ENCODE results near the gene MALRD1. TPM values are rescaled to one million over a fixed set of nuclear protein-coding genes. Genes with fewer than 3 reads are reported as not detected.

Gene MALRD1
- polyA plus RNA-seq, 1 donor: 2.2 TPM

- DNase-seq: no peak
Observed at GRCh38 chr10:19373988-19374387, 325.4 kb downstream of the MALRD1 start.

- no peak for DNase-seq
Observed at GRCh38 chr10:19385846-19386450, 337.3 kb downstream of the MALRD1 start.

DNA sequence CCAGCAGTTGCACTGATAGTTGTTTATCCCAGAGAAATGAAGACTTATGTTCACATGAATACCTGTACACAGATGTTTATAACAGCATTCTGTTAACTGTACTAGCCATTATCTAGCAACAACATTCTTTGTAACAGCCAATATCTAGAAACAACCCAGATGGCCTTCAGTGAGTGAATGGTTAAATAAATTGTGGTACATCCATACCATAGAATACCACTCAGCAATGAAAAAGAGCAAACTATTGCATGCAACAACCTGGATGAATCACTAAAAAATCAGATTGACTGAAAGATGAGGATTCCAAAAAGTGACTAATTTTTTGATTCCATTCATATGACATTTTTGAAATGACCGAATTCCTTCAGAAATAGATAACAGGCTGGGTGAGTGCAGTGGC lies 360.3 kb downstream of the MALRD1 start:
- no peak for DNase-seq

DNA sequence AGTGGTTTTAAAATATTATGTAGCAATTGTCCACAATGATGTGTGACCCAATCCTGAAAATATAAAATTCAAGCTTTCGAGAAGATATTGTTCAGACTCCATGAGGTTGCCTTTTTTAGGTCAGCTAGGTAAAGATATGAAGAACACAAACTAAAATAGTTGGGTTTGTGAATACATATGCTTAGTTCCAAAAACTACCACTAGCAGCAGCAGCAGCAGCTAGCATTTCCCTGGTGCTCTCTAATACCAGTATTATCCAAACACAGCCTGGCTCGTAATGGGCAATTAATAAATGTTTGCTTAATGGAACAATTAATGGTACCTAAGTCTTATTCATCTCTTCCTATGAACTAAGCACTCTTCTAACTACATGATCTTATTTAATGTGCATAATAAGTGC lies 362.5 kb downstream of the MALRD1 start:
- DNase-seq: no peak

DNA sequence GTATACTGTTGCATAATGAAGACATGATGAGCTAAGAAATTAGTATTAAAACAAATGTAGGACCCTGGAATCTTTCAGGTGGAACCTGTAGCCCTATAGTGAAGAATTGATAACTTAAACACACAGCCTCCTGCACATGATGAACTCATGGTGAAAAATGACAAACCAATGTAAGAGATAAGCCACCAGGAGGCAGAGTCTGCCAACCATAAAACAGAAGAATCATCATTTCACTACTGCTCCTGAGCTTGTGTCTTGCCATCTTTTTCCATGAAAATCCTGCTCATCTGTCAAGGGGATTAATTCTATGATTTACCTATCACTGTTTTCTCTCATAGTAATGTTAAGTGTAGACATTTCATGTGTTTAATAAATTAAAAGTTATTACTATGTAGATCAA lies 363.9 kb downstream of the MALRD1 start:
- peak; percentile 33 for DNase-seq

DNA sequence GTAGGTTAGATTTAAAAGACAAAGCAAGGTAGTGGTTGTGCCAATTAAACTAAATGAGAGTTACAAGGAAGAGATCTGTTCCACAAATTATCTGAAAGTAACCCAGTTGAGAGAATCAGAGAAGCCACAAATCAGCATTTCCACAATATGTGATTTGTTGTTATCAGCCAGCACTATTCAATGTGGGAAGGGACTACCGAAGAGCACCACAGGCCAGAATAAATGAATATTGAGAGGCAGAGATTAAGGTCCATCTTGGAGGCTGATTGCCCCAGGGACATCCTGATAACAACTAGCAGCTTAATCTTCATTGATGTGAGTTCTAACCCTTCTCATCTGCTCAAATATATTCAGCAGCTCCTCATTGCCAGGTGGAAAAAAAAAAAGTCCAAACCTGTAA lies 367.6 kb downstream of the MALRD1 start:
- DNase-seq: no peak

- DNase-seq: no peak
Observed at GRCh38 chr10:19417740-19418139, 369.1 kb downstream of the MALRD1 start.

- DNase-seq: no peak
Observed at GRCh38 chr10:19421674-19422073, 373.1 kb downstream of the MALRD1 start.

GRCh38 chr10:19426034-19426433 lies 377.4 kb downstream of the MALRD1 start:
- no peak for DNase-seq

GRCh38 chr10:19431622-19432351 lies 383.2 kb downstream of the MALRD1 start:
- no peak for DNase-seq

- no peak for DNase-seq
Observed at GRCh38 chr10:19449860-19450259, 401.3 kb downstream of the MALRD1 start.

GRCh38 chr10:19451356-19451755 lies 402.8 kb downstream of the MALRD1 start:
- no peak for DNase-seq

GRCh38 chr10:19451937-19452336 lies 403.3 kb downstream of the MALRD1 start:
- DNase-seq: no peak

DNA sequence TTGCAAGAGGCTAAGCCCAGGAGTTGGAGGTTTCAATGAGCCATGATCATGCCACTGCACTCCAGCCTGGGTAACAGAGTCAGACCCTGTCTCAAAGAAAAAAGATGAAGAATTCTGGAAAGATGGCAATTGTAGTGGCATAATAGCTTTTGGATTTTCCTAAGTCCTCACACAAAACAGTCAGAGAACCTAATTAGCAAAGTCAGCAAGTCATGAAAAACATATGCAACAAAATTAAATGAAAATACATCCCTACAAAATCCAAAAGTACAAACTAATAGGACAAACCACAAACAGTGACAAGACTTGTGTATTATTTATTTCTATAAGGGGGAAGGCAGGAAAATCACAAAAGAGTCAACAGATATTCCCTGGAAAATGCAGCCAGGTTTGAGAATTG lies 405.4 kb downstream of the MALRD1 start:
- no peak for DNase-seq

GRCh38 chr10:19461588-19461987 lies 413.0 kb downstream of the MALRD1 start:
- no peak for DNase-seq

- DNase-seq: no peak
Observed at GRCh38 chr10:19466709-19467108, 418.1 kb downstream of the MALRD1 start.

DNA sequence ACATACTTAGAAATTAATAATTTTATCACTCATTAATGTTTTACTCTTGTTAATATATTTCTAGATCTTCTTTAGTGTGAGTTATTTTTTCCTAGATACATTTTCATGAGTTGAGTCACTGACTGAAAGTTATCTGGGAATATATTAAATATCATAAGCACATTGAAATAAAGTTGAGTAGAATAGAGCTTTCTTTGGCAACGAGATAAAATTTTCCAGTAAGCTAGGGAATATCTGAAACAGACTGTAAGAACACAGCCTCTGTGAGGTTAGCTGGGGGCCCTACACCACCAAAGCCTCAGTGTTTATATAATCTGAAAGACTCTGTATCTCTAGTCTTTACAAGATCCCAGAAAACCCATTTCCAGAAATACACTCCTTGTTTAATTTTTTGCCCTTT lies 419.8 kb downstream of the MALRD1 start:
- DNase-seq: no peak

DNA sequence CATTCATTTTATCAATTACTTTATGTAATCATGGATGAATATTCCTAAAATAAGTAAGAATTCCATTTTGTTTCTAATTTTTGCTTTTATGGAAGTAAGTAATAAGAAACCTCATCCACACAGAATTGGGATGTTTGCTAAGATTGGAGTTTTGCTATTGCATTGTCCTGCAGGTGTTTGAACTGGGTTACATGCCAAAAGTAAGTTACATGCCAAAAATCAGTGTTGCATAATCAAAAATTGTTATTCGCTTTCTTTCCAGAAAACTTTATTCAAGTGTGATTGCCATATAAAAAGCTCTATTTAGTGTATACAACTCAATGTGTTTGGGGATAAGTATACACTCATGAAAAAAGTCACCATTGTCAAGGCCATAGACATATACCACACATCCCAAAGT lies 420.9 kb downstream of the MALRD1 start:
- no peak for DNase-seq

GRCh38 chr10:19479854-19480253 lies 431.3 kb downstream of the MALRD1 start:
- no peak for DNase-seq

GRCh38 chr10:19480353-19480752 lies 431.8 kb downstream of the MALRD1 start:
- DNase-seq: no peak

DNA sequence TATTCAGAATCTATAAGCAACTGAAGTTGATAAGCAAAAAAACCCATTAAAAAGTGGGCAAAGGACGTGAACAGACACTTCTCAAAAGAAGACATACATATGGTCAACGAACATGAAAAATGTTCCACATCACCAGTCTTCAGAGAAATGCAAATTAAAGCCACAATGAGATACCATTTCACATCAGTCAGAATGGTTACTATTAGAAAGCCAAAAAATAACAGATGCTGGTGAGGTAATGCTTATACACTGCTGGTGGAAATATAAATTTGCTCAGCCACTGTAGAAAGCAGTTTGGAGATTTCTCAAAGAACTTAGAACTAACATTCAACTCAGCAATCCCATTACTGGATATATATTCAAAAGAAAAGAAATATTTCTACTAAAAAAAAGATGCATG lies 434.8 kb downstream of the MALRD1 start:
- no peak for DNase-seq

- DNase-seq: peak; percentile 59
Observed at GRCh38 chr10:19488592-19489280, 440.1 kb downstream of the MALRD1 start.

DNA sequence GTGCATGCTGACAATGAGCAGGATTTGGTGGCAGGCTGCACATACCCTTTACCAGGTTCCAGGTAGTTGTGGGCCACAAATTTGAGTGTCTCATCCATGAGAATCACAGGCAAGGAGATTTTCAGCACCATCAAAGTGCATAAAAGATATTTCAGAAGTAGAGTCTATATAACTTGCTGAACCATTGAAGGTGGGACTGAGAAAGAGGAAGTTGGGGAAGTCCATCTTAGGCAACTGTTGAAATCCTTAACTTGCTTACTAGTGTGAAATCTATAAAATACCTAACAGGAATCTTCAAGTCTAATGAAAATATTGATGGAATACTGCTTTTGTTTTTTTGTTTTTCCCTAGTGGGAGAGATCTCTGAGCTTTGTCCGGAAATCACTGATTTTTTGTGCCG lies 442.6 kb downstream of the MALRD1 start:
- no peak for DNase-seq

GRCh38 chr10:19493917-19494316 lies 445.3 kb downstream of the MALRD1 start:
- DNase-seq: no peak
